Tibial nerve (tissue), 4 donors: Measurements from ENCODE around the gene SOS1. TPM values are rescaled to one million over a fixed set of nuclear protein-coding genes. Genes with fewer than 3 reads are reported as not detected.
"Not testable (repeated sequence)": the region's sequence is repeated elsewhere in the genome, so short reads cannot be mapped to it uniquely, and the experiment has no call there.

Experiments used
- DNase-seq, 2 donors: peaks; one replicate each; pipeline ENCODE4 v3.0.0-alpha.2; 2019; ENCODE audit warnings: low spot score in 2 of 2
- H3K27ac ChIP-seq, 4 donors: fragments of 200-600 bp; sonication (generic) in 3 of 4; one replicate each; pipeline ENCODE4 v1.5.1; 2017 to 2019; ENCODE audit warnings: mild to moderate bottlenecking in 1 of 4
- H3K27me3 ChIP-seq, 2 donors: fragments of 200-600 bp; sonication (generic) in 1 of 2; one replicate each; pipeline versions ENCODE4 v1.5.1 to v1.6.0; 2017 to 2019
- H3K36me3 ChIP-seq, 3 donors: fragments of 200-600 bp; sonication (generic); one replicate each; pipeline ENCODE4 v1.5.1; 2018 to 2019
- H3K4me1 ChIP-seq, 4 donors: fragments of 200-600 bp; sonication (generic) in 3 of 4; one replicate each; pipeline ENCODE4 v1.5.1; 2017 to 2019
- H3K4me3 ChIP-seq, 4 donors: fragments of 200-600 bp; sonication (generic) in 3 of 4; one replicate each; pipeline ENCODE4 v1.5.1; 2017 to 2019; ENCODE audit warnings: mild to moderate bottlenecking in 1 of 4, moderate library complexity in 1 of 4
- H3K9me3 ChIP-seq, 4 donors: fragments of 200-600 bp; sonication (generic) in 3 of 4; one replicate each; pipeline ENCODE4 v1.5.1; 2017 to 2019
- EP300 ChIP-seq, 2 donors: sonication (generic); formaldehyde crosslinking; IDR thresholded peaks; one replicate each; pipeline ENCODE4 v1.6.1; 2017; ENCODE audit warnings: antibody characterized with exemption in 2 of 2, mild to moderate bottlenecking in 1 of 2
- POLR2A ChIP-seq, 2 donors: fragments of 450-650 bp; IDR thresholded peaks; one replicate each; pipeline ENCODE4 v1.6.1; 2017; ENCODE audit warnings: antibody characterized with exemption in 2 of 2, mild to moderate bottlenecking in 2 of 2, moderate library complexity in 2 of 2
- WGBS, 2 donors: methylation state at CpG; one replicate each; pipeline ENCODE4 v1.1.5; 2018; 5-methylcytosine and 5-hydroxymethylcytosine counted together
- total RNA-seq, 4 donors: library from RNA; depleted of rRNA; stranded (reverse); fragments of >200 nt; gene quantifications; one replicate each; pipeline ENCODE4 v1.1.0, GENCODE V29; 2016
- TF ChIP-seq, protein P1 (sequence below), 5 experiments: fragments of 200-600 bp in 3 of 5; fragments of 450-650 bp in 2 of 5; sonication (generic) in 3 of 5; IDR thresholded peaks; one replicate each; pipeline ENCODE4 v1.5.1; 2016 to 2019; ENCODE audit warnings: antibody characterized with exemption in 5 of 5, mild to moderate bottlenecking in 3 of 5, moderate library complexity in 2 of 5

The SOS1 gene
- total RNA-seq, 4 donors from 2014 or later: 18.6 to 27.3 (median 23.4) TPM

DNA sequence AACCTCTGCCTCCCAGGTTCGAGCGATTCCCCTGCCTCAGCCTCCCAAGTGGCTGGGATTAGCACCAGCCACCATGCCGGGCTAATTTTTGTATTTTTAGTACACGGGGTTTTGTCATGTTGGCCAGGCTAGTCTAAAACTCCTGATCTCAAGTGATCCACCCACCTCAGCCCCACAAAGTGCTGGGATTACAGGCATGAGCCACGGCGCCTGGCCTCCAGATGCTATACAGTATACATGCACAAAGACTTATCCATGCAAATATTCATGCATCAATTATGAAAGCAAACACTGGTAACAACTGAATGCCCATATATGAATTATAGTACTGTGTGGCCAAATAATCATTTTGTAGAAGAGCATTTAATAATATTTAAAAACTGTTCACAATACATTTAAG, 36.0 kb upstream of the SOS1 start:
- 75 to 81% methylated on average over 6 of the region's 6 CpGs for WGBS, 2 donors

DNA sequence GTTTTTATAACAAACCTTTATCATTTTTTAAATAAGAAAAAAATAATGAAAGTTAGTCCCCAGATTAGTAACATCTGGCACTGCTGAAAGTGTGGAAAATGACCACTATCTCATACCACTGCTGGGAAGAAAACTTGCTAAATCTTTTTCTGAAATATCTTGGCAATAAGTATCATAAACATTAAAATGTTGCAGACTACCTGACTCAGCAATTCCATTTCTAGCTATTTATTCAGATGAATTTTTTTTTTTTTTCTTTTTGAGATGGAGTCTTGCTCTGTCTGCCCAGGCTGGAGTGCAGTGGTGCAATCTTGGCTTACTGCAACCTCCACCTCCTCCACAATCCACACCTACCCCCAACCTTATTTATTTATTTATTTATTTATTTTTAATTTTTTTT, 35.3 kb upstream of the SOS1 start:
- H3K4me1 ChIP-seq: peaks cover 0 to 3% (median 0%) of the 10 kb centered on the region in 4 donors
- H3K36me3 ChIP-seq: no peaks in the 10 kb centered on the region
- no peaks in the 10 kb centered on the region for H3K9me3 ChIP-seq
- no peaks in the 10 kb centered on the region for H3K27me3 ChIP-seq
- TF ChIP-seq, protein P1, sequence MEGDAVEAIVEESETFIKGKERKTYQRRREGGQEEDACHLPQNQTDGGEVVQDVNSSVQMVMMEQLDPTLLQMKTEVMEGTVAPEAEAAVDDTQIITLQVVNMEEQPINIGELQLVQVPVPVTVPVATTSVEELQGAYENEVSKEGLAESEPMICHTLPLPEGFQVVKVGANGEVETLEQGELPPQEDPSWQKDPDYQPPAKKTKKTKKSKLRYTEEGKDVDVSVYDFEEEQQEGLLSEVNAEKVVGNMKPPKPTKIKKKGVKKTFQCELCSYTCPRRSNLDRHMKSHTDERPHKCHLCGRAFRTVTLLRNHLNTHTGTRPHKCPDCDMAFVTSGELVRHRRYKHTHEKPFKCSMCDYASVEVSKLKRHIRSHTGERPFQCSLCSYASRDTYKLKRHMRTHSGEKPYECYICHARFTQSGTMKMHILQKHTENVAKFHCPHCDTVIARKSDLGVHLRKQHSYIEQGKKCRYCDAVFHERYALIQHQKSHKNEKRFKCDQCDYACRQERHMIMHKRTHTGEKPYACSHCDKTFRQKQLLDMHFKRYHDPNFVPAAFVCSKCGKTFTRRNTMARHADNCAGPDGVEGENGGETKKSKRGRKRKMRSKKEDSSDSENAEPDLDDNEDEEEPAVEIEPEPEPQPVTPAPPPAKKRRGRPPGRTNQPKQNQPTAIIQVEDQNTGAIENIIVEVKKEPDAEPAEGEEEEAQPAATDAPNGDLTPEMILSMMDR (IDR thresholded peaks at IDR 0.05): no peak
- TF ChIP-seq EP300 (IDR thresholded peaks at IDR 0.05) (no peak), POLR2A (IDR thresholded peaks at IDR 0.05) (no peak)
- no peak overlapping the region for H3K4me3 ChIP-seq
- H3K27ac ChIP-seq: no peak overlapping the region
- DNase-seq: no peak

More for the DNA sequence above, 36.0 kb upstream of the SOS1 start:
- Histone ChIP-seq H3K36me3 (no peaks in the 10 kb centered on the region), H3K9me3 (no peaks in the 10 kb centered on the region), H3K27ac (no peak overlapping the region), H3K4me3 (no peak overlapping the region), H3K27me3 (no peaks in the 10 kb centered on the region), H3K4me1 (peaks cover 0 to 3% (median 0%) of the 10 kb centered on the region in 4 donors)
- TF ChIP-seq EP300 (IDR thresholded peaks at IDR 0.05): no peak
- TF ChIP-seq, protein P1 (IDR thresholded peaks at IDR 0.05): no peak
- no peak for TF ChIP-seq POLR2A (IDR thresholded peaks at IDR 0.05)
- no peak for DNase-seq

DNA sequence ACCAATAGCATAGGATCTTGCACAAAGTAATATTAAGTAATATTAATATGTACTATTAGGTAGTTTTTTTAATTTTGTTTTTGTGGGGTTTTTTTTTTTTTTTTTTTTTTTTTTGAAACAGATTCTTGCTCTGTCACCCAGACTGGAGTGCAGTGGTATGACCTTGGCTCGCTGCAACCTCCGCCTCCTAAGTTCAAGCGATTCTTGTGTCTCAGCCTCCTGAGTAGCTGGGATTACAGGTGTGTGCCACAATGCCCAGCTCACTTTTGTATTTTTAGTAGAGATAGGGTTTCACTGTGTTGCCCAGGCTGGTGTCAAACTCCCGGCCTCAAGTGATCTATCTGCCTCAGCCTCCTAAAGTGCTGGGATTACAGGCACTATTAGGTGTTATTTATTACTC, 34.7 kb upstream of the SOS1 start:
- H3K27ac ChIP-seq, H3K4me1 ChIP-seq, DNase-seq, H3K4me3 ChIP-seq, H3K9me3 ChIP-seq, H3K27me3 ChIP-seq, H3K36me3 ChIP-seq: not testable (repeated sequence)
- 83% methylated on average over 4 of the region's 4 CpGs for WGBS, 2 donors

DNA sequence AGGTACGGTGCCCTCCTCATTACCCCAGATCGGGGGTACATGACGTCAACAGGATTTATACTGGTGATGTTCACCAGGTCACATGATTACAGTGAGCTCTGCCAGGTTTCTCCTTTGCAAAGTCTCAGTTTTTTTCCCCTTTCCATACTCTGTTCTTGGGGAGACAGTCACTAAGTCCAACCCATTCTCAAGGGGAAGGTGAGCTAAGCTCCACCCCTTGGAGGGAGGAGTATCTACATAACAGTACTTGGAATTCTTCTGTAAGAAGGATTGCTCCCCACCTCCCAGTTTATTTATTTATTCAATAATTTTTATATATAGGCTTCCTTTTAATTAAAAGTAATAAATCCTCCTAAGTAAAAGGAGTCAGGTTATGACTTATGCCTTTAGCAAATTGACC, 34.1 kb upstream of the SOS1 start:
- Histone ChIP-seq H3K27me3 (no peaks in the 10 kb centered on the region), H3K4me1 (no peaks in the 10 kb centered on the region), H3K4me3 (no peak overlapping the region), H3K27ac (no peak overlapping the region), H3K36me3 (no peaks in the 10 kb centered on the region), H3K9me3 (no peaks in the 10 kb centered on the region)
- no peak for DNase-seq
- TF ChIP-seq POLR2A (IDR thresholded peaks at IDR 0.05) (no peak), EP300 (IDR thresholded peaks at IDR 0.05) (no peak)
- TF ChIP-seq, protein P1 (IDR thresholded peaks at IDR 0.05): no peak
- WGBS, 2 donors: 82 to 84% methylated on average over 3 of the region's 3 CpGs

DNA sequence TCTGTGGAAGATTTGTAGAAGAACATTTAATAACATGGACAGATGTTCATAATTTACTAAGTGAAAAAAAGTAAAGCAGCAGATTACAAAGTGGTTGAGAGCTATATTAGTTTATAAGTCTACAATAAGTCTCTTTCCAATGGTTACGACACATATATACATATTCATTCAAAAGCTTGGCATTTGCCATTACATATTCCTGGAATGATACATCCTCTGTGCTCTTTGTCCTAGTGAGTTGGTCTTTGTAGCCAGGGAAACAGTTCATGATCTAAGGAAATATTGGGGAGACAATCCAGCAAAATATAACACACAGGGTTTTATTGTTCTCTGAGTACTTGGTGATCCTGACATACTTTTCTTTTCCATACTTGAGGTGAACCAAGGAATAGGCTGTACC, 32.5 kb upstream of the SOS1 start:
- H3K4me1 ChIP-seq: no peaks in the 10 kb centered on the region
- no peak overlapping the region for H3K27ac ChIP-seq
- 52 to 63% methylated on average over 1 of the region's 1 CpG for WGBS, 2 donors
- no peaks in the 10 kb centered on the region for H3K9me3 ChIP-seq
- TF ChIP-seq EP300 (IDR thresholded peaks at IDR 0.05) (no peak), POLR2A (IDR thresholded peaks at IDR 0.05) (no peak)
- TF ChIP-seq, protein P1 (IDR thresholded peaks at IDR 0.05): no peak
- no peaks in the 10 kb centered on the region for H3K36me3 ChIP-seq
- no peak overlapping the region for H3K4me3 ChIP-seq
- DNase-seq: no peak
- no peaks in the 10 kb centered on the region for H3K27me3 ChIP-seq

DNA sequence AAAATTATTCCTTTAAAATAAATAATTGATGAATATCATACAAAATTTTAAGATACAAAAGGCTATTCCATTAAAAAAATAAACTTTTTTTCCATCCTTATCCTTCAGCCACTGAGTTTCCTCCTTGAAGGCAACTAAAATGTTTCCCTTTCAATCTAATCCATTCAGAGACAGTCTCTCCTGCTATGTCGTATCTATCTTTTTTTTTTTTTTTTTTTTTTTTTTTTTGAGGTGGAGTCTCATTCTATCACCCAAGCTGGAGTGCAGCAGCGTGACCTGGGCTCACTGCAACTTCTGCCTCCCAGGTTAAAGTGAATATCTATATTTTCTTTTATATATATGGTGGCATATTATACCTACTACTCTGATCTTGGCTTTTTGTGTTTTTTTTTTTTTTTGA, 31.7 kb upstream of the SOS1 start:
- TF ChIP-seq EP300 (IDR thresholded peaks at IDR 0.05): no peak
- TF ChIP-seq, protein P1 (IDR thresholded peaks at IDR 0.05): no peak
- TF ChIP-seq POLR2A (IDR thresholded peaks at IDR 0.05): no peak
- Histone ChIP-seq H3K9me3 (no peaks in the 10 kb centered on the region), H3K36me3 (no peaks in the 10 kb centered on the region), H3K27me3 (no peaks in the 10 kb centered on the region), H3K27ac (no peak overlapping the region), H3K4me3 (no peak overlapping the region), H3K4me1 (no peaks in the 10 kb centered on the region)
- DNase-seq: no peak
- WGBS, 2 donors: 84% methylated on average over 2 of the region's 2 CpGs
